ACHN (cell line): Measurements from ENCODE around the gene FGL2.
"Not testable (repeated sequence)": the region's sequence is repeated elsewhere in the genome, so short reads cannot be mapped to it uniquely, and the experiment has no call there.

Source experiments
- DNase-seq: peaks from one replicate; pipeline ENCODE4 v3.0.0-alpha.2; 2015
- in situ Hi-C: cut with HindIII; loops from 2 replicates; pipeline ENCODE4 v1.10.0; 2017; ENCODE audit warnings: low sequenced_read_pairs, low pct_ligation_motif_present, low pct_unique_long_range_greater_than_20kb

Gene FGL2

DNA sequence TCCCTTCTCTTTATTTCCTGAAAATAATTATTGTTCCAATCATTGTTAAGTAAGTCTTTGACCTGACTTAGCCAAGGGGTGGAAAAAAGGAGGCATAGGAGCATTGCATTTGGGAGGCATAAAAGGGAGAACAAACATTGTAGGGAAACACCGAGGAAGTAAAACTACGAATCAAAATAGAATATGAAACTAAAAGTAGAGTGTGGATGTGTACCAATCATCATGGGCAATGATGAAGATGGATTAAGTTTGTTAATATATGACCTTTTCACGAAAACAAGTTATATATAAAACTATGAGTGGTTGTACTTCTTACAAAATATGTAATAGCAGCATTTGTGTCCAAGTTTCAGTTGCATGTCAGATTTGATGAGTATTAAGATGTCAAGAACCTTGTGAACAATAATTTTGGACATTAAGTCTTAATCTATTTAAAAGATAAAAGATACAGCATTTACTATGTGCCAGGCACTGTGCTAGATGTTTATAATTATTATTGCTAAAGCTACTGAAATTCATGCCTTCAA lies 24.3 kb downstream of the FGL2 start:
- in situ Hi-C loops, DNase-seq: not testable (repeated sequence)

DNA sequence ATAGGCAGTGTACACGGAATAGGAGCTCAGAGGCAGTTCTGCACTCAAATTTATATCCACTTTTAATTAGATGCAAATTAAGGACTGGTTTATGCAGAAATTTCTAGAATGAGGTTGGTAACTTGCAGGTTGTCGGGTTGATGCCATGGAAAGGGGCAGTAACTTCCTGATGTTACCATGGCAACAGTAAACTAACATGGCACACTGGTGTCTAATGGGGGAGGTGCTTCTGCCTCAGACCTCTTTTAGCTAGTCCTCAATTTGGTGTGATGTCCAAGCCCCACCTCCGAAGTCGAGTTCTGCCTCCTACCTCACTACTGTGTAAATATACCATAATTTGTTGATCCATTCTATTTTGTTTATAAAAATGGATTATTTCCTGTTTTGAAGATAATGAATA lies 25.2 kb downstream of the FGL2 start:
- in situ Hi-C loops, DNase-seq: not testable (repeated sequence)

DNA sequence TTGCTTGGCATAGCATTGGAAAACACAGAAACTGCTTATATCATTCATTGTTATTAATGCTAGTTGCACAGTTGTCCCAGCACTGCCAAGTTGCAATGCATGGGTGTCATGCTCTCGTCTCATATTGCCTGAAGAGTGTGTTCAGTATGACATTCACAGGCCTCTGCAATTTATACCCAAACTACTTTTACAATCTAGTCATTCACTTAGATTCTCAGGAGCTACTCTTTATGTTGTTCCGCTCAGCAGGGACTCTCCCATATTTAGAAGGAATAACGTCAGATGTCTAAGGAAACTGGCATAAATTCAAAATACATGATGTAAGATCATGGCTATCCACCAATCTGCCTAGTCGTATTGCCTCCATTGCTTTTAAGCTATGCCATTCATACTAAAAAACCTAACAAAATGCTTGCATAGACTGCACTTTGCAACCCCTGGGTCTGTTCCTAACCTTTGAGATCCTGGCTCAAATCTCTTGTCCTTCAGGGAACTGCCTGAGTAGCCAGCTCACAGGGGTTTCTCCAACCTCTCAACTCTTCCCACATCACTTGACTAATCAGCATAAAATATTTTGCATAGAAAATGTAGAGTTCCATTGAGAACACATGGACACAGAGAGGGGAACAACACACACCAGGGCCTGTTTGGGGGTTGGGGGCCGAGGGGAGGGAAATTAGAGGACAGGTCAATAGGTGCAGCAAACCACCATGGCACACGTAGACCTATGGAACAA lies 27.0 kb downstream of the FGL2 start:
- in situ Hi-C loops, DNase-seq: not testable (repeated sequence)

DNA sequence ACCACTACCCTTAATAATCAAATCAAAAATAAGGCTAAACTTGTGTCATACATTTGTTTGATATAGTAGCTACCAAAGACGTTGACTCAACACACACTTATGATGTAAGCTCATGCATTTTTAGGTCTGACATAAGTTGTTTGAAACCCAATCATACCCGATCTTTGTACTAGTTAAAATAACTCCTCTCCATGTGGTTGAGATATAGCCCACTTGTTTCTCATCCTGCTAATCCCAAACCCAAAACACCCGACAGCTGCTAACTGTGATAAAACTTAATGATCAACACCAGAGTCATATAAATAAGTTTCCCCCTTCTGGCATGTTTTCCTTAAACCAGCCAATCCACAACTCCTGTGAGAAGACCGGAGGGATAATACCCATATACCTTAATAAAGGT lies 28.5 kb downstream of the FGL2 start:
- DNase-seq, in situ Hi-C loops: not testable (repeated sequence)

DNA sequence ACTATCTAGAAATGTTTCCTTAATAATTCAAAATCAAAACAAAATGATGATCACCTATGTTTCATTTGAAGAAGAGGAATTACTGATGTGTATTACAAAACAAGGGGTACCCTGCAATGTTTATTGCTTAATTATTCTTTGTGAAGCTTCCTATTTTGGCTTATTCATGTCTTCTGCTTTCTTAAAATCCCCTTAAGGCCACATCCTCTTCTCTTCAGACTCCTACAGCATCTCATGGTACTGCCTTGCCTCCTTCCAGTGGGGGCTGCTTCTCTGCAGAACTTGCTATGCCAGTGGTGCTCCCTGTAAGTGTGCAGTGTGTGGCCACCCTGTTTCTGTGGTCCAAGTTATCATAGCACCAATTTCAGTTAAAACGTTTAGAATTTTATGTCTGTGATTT lies 42.2 kb downstream of the FGL2 start:
- in situ Hi-C loops = no loop called here
- no peak for DNase-seq

DNA sequence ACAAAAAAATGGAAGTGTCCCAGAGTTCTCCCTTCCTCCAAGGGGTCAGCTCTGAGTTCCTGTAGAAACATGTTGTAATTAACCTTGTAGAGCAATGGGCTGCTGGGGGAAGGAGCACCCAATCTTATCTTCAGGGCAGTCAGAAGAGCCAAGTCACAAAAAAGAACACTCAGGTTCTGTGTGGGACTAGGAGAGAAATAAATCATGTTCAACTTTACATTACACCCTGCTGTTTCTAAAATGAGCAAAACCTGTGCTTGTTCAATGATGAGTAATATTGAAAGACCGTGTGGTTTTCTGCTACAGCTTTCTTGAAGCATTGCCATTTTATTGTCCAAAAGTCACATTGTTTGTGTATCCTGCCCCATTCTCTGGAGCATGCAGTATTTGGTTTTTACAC lies 42.6 kb downstream of the FGL2 start:
- in situ Hi-C loops, DNase-seq: not testable (repeated sequence)

DNA sequence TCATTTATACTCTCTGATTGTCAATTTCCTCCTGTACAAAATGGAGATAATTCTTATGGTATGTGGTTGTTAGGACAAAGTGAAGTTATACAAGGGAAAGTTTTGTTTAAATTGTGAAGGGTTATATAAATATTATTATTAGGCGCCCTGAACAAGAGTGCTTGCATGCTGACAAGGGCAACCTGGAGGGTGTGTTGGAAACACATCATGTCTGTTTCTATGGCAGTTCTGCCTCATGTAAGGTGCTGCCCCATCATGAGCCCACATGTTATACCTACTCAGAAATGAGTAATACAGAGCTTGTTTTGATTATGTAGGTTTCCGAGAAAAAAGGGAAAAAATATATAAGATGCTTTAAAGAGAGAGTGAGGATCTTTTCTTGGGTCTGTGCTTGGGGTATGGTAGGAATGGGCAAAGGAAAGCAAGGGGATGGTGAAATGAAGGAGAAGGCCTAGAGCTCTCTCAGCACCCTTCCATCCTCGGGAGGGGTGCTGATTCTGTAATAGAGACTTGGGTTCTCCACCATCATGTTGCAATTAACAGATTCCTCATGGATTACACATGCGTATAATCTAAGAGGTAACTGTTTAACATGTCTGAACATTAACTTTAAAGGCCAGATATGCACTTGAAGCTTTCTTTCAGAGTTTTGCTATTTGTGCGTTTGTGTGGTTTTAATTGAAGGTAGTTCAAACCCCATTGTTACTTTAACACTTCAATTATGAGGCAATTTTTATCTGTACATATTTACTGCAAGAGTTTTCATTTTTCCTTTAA lies 43.8 kb downstream of the FGL2 start:
- DNase-seq = peak; percentile 10
- in situ Hi-C loops = not testable (repeated sequence)

DNA sequence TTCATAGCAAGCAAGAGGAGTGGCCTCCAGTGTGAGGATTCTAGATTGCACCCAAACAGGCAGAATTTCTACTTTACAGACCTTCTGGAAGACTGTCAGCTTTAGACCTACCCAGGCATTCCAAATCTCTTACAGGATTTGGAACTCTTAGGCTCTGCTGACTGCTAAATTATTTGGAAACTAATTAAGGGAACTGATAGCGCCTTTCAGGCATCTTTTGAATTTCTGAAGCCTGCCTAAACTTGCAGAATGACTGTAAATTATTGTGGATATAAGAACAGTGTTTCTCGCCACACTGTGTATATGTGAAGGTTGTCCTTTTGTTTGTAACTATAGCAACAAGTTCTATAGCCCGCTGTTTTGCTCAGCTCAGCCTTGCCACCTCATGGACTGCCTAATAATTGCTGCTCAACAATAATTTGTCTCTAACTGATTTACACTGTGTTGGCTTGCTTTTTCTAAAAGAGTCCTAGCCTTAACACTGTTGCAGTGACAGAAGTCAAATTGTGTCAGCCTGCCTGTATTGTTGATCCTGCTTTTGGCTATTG lies 44.6 kb downstream of the FGL2 start:
- in situ Hi-C loops, DNase-seq: not testable (repeated sequence)

DNA sequence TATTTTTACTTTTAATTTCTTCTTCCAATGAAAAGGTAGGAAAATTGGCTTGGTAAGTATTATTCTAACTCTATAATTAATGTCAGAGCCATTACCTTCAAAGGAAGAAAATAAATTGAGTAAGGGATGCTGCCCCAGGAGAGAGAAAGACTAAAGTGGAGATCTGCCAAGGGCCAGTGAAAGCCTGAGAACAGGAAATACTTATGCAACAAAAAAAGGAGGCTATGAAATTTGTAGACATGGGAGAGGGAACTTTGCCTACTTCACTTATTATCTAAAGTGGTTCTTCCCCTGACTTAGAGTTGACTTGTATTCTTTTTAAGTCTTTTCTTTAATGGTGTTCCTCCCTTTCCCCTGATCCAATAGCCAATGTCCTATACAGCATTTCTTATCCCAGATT lies 47.4 kb downstream of the FGL2 start:
- DNase-seq, in situ Hi-C loops: not testable (repeated sequence)
